Measurements from ENCODE around the gene GDE1.

- TF ChIP-seq CTCF (IDR thresholded peaks at IDR 0.05) (no peak), POLR2A (IDR thresholded peaks at IDR 0.05) (no peak)
These were observed 63.0 kb downstream of the GDE1 start for GRCh38 chr16:19458722-19459379.
